TTC549 (cell line): ENCODE results near the gene VSIG10.
"Not testable (repeated sequence)": the region's sequence is repeated elsewhere in the genome, so short reads cannot be mapped to it uniquely, and the experiment has no call there.

ENCODE experiments used
- FAIRE-seq: peaks from 2 replicates; lab custom pipeline; 2012; peaks lifted over from hg19 to GRCh38; lab: Jason Lieb, UNC

The VSIG10 gene

GRCh38 chr12:118032188-118032587 is 71.6 kb downstream of the VSIG10 start:
- FAIRE-seq, result no peak

GRCh38 chr12:118029166-118029565 is 74.6 kb downstream of the VSIG10 start:
- no peak for FAIRE-seq

GRCh38 chr12:118025168-118025567 is 78.6 kb downstream of the VSIG10 start:
- no peak for FAIRE-seq

GRCh38 chr12:118023301-118023860 is 80.4 kb downstream of the VSIG10 start:
- FAIRE-seq, result no peak

- FAIRE-seq, result no peak
These were observed 81.1 kb downstream of the VSIG10 start for GRCh38 chr12:118022728-118023109.

- FAIRE-seq, result not testable (repeated sequence)
These were observed 81.6 kb downstream of the VSIG10 start for GRCh38 chr12:118022097-118022727.

- no peak for FAIRE-seq
These were observed 83.8 kb downstream of the VSIG10 start for GRCh38 chr12:118020036-118020435.

GRCh38 chr12:118017926-118018325 is 85.9 kb downstream of the VSIG10 start:
- FAIRE-seq, result no peak

- peak; percentile 37 for FAIRE-seq
These were observed 87.2 kb downstream of the VSIG10 start, which contains the start of gene RFC5 for GRCh38 chr12:118016424-118017264. Gene RFC5, plus strand, starts transcription at chr12:118016703. Its CDS starts 125 bp downstream, at chr12:118016828.

GRCh38 chr12:118015944-118016343 is 87.9 kb downstream of the VSIG10 start:
- FAIRE-seq, result no peak

GRCh38 chr12:118015306-118015705 is 88.5 kb downstream of the VSIG10 start:
- FAIRE-seq, result no peak
